A204.1 (cell line): ENCODE measurements around the gene LRP1.

Source experiments
- FAIRE-seq: peaks from 2 replicates; lab custom pipeline; 2012; peaks lifted over from hg19 to GRCh38; lab: Jason Lieb, UNC

Gene LRP1

DNA sequence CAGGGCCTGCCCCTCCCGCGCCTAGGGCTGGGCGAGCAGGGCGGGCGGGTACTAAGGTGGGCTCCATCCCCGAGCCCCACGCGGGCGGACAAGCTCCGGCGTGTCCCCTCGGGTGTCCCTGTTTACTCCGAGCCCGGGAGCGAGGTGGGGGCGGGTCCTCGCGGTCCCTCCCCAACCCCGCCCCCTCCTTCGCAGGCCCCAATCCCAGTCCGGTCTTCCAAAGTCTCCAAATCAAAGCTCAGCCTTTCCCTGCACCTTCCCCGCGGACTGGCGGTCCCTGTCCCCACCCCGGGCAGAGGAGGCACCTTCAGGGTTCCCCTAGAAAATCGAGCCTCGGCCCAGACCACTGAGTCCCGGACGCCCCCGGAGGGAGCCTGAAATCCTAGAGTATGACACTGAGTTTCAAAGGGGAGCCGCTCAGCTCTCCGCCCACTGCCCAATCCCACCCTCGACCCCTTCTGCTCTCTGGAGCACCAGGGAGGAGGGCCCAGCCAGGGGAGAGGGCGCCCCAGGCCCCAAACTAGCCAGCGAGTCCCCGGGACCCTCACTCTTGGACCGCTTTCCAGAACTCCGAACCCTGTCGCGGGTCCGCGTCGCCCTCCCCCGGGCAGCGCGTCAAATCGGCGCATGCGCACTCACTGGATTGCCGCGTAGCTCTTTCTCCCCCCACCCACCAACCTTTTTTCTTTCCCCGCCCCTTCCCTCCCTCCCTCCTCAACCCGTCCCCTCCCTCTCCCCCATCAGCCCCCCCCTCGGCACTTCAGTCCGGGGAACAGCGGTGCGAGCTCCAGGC is at the start of gene LRP1:
LRP1 (plus strand) TSS at position 758 of the 793 bp plus-strand sequence. CDS start 482 bp downstream, outside the sequence.
- no peak for FAIRE-seq

DNA sequence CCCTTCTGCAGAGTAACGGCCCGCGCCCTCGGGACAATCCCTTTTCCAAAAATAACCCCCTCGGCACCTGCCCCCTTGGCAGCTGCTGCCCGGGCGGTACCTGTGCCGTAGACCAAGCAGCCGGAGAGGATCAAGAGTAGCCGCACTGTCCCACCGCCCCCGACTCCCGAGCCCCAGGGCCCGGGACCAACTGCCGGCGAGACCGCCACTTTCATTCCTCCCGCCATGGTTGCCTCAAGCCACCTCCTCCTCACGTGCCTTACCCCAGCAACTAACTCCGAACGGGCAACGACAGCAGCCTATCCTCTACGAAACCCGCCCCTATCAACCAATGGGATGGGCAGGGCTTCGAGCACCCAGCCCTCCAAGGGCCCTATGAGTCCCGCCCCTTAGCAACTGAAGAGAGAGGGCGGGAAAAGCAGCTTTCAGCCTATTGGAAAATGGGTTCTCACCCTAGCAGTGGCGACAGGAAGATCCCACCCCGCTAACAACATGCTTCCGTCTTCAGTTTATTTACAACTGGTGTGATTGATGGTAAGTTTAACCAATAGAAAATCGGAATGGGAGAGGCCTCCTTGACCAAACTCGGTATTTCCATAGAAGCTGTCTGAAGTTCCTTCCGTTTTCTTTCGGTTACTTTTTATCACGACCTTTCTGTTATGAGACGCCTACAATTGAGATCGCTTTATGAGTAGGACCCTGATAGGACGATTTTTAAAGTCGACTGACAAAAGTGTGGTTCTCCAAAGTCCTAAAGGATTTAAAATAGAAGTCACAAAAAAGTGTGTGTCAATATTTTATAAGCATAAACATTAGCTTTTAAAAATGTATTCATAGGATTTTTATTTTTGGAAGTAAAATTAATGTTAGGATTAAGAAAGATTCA is 49.5 kb upstream of the LRP1 start, which contains the start of gene NEMP1:
NEMP1 (minus strand) TSS at position 273 of the 886 bp plus-strand sequence; CDS start at position 227, 46 bp downstream.
- peak; percentile 100 for FAIRE-seq

DNA sequence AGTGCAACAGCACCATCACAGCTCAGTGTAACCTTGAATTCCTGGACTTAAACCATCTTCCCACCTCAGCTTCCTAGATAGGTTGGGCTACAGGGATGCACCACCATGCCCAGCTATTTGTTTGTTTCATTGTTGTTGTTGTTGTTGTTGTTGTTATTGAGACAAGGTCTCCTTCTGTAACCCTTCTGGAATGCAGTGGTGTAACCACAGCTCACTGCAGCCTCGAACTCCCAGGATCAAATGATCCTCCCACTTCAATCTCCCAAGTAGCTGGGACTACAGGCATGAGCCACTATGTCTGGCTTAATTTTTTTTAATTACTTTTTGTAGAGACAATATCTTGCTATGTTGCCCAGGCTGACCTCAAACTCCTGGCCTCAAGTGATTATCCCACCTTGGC is 48.5 kb upstream of the LRP1 start:
- FAIRE-seq = no peak

DNA sequence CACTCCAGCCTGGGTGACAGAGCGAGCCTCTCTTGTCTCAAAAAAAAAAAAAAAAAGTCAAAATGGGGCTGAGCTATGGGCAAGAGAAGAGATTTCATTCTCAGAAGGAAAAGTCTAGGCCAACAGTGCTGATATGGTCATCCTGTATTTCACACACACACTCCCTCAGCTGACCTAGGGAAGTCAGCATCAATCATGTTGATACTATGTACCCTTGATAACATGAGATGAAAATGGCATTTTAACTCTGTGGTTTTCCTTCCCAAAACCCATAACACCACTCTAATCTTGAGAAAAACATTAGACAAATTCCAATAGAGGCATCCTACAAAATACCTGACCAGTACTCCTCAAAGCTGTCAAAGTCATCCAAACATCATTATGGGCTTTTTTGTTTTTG is 47.4 kb upstream of the LRP1 start:
- no peak for FAIRE-seq

DNA sequence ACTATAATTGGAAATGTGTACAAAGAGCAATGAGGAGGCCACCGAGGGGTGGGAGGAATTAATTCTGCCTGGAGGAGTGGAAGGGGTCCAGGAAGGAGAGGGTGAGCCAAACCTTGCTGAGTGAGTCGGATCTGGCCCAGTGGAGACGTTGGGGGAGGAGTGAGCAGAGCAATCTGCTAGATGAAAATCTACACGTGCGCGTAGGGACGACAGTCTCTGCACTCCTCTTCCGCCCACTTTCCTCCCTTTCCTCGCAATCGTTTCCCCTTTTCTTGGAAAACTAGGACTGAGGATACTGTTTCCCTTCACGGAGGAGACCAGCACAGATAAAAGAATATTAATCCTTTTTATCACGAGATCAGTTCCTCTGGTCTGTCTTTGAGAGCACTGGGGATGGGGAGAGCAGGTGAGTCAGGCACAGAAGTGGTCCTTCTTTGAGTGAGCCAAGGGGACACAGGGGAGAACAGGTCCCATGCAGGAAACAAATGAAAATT is 42.2 kb upstream of the LRP1 start:
- FAIRE-seq = no peak

DNA sequence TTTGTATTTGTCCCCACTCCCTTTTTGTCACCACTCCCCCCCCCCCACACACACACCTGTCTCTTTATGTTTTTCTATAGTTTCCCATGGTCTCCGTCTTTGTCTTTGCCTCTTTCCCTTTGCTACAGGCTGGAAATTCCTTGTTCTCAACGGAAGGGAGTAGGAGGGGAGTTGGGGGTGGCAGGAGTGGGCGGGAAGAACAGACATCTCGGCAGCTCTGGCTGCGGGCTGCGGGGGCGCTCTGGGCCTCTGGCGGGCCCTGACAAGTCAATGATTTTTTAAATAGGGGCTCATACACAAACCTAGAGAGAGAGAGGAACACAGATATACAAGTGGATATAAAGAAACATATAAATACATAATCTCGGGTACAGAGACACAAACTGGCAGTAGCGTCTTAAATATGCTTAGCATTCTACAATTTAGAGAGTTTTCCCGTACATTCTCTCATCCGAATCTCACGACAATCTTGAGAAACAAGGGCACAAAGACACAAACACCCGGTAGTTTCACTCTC is 41.7 kb upstream of the LRP1 start:
- peak; percentile 47 for FAIRE-seq

DNA sequence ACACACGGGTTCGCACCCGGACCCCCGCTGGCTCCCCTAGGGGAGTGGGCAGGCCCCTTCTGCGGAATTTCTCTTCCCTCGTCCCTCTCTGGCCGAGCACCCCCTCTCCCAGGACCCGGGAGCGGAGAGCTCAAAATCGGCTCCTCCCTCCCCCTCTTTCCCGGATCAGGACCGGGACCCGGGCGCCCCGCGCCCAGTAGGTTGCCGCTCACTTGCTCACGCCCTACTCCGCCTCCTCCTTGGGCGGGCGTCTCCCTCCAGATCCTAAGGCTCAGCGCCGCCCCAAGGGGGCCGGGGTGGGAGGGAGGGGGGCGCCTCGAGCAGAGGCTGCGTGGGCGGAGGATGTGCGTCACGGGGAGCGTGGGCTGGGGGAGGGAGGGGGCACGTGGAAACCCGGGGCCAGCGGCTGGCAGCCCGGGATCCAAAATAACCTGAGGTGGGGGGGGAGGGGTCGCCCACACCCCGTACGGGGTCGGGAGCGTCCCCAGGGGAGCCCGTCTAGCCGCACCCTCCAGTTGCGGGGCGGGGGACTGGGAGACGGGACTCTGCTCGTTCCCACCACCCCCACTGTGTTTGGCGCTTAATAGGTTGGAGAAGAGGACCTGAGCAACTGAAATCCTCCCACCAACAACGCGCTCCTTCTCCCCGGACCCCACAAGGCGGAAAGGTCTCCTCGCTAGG is 41.1 kb upstream of the LRP1 start:
- no peak for FAIRE-seq

DNA sequence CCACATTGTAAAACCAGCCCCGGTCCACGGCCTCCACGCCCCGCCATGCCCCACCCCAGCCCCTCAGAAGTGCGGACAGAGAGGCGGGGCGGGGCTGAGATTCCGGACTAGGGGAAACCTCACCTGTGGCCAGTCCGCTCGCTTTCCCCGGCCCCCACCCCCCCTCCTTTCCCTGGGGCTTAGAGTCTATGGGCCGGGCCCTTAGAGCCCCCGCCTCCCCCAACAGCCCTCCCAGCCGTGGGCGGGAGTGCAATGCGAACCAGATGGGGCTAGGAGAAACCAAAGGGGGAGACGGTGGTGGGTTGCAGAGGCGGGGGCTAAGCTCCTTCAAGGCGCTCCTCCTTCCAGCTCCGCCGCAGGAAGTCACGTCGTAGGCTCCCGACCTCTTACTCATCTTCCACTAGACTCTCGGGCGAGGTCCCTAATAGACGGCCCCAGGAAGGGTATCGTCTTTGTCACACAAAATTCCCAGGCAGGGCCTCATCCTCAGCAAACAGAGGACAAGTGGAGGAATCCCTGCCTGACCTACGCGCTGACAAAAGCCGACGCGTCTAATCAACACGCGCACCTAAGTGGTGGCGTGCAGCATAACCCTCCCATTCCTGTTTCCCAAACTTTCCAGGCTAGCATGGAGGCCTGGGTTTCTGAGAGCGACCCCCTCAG is 40.5 kb upstream of the LRP1 start:
- FAIRE-seq = no peak

DNA sequence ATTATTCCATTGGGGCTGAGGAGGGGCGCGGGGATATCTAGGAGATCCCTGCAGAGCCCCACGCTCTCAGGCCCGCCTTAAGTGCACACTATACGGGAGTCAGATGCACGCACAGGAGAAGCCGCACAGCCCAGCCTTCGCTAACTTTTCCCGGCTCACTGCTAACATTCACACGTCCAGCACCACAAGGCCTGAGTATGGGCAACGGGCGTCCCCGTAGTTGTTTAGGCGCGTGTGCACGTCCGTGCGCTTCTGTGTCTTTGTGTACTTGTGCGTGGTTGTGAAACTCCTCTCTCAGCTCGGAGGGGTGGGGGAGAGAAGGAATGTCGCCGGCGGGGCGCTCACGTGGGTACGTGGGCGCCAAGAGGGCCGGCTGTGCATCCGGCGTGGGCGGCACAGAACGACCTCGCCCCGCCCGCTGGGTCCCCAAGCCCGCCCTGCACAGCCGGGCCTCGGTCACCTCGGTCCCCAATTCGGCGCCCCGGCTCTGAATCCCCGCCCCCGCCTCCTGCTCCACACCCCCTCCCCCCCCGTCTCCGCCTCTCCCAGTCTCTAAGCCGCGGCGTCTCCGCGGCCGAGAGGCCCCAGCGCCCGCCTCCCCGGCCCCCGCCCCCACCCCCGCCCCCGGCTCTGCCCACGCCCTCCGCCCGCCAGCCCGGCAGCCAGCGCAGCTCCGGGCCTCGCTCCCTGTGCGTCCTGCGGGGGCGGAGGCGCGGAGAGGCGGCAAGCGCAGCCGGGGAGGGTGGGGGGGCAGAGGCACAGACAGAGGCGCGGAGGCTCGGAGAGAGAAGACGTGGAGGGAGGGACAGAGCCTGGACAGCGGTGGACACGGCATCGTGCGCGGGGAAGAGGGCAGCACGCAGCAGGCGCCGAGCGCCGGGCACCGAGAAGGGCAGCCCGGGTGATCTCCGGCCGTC is 39.7 kb upstream of the LRP1 start, which contains the start of gene NAB2:
NAB2 (plus strand) TSS at position 761 of the 917 bp plus-strand sequence. CDS start 158 bp downstream, outside the sequence.
- FAIRE-seq = no peak

DNA sequence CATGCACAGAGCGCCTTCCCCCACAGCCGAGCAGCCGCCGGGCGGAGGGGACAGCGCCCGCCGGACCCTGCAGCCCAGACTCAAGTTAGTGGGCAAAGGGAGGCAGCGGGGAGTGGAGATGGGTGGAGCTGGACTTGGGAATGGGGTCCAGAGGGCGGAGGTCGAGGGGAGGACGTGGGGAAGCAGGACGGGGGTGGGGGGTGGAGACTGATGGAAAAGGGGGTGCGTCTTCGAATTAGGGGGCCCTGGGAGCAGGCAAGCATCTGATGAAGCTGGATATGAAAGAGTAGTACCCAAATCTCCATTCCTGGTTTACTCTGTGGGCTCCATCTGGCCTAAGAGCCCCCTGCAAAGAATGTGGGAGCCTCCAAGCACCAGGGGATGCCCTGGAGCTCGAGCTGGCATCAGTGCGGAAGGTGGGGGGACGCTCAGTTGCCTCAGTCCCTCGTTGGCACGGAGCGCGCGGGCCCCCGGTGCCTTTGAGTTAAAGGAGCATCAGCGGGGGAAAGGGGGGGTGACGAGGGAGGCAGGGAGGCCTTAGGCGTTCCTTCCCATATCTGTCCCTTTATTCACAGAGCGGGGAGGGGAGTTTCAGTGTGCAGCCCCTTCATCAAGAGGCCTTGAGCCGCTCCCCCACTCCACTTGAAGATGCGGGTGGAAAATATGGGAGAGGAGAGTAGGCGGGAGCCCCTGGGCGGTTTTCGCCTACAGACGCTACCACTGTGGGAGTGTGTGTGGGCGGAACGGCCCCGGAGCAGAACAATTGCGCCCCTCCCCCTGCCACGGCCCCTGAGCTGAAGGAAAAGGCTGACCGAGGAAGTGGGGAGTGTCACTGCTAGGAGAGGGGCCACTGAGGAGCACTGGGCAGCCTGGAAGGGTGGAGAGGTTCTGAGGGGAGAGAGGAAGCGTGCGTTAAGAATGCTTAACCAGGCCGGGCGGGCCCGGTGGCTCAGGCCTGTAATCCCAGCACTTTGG is 38.7 kb upstream of the LRP1 start:
- FAIRE-seq = no peak

DNA sequence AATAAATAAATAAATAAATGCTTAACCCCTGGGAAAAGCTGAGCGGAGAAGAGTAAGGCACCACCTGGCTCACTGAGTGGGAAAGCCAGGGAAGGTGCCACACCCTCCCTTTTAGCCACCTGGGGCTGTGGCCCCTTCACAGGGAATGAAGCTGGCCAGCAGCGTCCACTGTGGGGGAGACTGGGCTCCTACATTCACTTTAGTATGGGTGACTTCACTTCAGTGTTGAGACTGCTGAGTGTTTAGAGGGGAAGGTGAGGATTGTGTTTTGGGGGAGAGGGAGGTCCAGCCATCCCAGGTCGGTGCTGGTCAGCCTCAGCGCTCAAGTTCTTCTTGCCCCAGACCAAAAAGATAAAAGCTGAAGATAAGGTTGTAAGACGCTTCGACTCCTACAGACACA is 37.8 kb upstream of the LRP1 start:
- FAIRE-seq = no peak

DNA sequence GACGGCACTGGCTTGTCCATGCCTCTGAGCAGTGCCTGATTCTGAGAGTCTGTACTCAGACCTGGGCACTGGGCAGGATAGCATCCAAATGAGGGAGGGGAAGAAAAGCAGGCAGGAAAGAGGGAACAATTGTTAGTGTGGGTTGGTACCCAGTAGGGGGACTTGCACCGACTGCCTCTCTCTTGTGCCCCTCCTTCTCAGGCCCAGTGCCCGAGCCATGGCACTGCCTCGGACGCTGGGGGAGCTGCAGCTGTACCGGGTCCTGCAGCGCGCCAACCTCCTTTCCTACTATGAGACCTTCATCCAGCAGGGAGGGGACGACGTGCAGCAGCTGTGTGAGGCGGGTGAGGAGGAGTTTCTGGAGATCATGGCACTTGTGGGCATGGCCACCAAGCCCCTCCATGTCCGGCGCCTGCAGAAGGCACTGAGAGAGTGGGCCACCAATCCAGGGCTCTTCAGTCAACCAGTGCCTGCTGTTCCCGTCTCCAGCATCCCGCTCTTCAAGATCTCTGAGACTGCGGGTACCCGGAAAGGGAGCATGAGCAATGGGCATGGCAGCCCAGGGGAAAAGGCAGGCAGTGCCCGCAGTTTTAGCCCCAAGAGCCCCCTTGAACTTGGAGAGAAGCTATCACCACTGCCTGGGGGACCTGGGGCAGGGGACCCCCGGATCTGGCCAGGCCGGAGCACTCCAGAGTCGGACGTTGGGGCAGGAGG is 37.2 kb upstream of the LRP1 start:
- no peak for FAIRE-seq

DNA sequence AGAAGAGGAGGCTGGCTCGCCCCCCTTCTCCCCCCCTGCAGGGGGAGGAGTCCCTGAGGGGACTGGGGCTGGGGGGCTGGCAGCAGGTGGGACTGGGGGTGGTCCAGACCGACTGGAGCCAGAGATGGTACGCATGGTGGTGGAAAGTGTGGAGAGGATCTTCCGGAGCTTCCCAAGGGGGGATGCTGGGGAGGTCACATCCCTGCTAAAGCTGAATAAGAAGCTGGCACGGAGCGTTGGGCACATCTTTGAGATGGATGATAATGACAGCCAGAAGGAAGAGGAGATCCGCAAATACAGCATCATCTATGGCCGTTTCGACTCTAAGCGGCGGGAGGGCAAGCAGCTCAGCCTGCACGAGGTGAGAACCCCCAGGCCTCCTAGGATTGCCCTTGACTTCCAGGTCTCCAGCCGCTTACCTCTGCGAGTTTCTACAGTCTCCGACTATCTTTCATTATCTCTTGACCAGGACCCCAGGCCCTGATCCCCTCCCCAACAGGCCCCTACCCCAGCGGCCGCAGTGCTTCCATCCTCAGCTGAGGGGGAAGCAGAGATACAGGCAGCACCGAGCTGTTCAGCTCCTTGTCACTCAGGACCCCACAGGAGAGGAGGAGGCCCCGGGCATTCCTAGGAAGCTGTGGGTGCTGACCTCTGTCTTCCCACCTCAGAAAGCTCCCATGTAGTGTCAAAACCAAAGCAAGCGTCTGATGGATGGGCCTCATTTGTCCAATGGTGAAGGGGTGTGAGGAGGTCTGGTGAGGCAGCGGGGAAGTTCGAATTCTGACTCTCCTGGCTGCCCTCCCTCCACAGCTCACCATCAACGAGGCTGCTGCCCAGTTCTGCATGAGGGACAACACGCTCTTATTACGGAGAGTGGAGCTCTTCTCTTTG is 36.4 kb upstream of the LRP1 start:
- no peak for FAIRE-seq

DNA sequence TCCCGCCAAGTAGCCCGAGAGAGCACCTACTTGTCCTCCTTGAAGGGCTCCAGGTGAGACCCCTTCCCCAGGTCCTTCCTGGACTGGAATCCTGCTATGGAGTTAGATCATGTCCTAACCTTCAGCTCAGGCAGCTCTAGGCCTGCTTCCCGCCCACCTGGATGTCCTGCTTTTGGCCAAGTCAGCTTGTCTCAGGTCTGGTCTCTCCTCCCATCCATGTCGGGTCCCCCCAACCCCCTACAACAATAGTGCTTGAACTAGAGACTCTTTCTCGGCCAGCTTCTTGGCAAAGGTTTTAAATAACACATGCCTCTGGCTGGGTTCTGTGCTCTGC is 35.8 kb upstream of the LRP1 start:
- FAIRE-seq = no peak

DNA sequence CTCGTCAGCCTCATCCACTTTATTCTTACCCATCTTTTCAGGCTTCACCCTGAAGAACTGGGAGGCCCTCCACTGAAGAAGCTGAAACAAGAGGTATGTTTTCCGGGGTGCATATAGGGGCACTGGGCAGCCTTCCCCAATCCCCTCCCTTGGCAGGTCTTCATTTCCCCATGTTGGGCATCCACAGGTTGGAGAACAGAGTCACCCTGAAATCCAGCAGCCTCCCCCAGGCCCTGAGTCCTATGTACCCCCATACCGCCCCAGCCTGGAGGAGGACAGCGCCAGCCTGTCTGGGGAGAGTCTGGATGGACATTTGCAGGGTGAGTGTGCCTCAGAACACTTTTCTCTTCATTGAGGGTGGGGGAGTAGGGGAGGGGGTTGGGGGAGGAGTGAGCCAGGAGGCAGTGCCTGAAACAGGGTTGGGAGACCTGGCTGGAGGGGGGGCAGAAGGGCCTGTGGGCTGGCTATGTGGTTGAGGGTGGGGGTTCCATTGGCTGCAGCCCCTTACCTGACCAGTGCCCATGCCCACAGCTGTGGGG is 35.3 kb upstream of the LRP1 start:
- no peak for FAIRE-seq

DNA sequence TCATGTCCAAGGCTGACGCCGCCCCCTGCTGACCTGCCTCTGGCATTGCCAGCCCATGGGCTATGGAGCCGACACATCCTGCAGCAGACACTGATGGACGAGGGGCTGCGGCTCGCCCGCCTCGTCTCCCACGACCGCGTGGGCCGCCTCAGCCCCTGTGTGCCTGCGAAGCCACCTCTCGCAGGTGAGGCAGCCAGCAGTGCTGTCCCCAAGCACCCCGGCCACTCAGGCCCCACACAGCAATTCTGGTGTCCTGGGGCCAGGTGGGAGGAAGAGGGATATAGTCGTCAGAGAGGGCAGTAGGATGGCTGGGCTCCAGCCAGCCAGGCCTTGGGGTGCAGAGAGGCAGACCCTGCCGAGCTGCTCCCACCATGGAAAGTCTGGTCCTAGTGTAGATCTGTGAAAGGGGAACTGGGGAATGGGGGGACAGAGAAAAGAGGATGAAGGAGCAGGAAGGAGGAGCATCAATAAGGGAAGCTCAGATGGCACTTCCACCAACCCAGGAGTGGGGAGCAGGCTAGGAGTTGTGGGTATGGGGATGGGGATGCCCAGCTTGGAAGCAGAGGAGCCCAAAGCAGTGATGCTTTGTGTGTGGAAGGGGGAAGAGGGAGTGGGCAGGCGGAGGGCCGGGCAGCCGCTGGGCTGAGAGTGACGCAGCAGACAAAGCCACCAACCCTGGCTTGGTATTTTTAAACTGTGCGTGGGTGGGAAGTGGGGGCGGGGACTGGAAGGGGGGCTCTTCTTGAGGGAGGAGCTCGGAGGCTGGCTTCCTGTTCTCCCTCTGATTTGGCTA is 34.7 kb upstream of the LRP1 start:
- FAIRE-seq = no peak
